ENCODE data around the gene TBC1D3I. TPM values are rescaled to one million over a fixed set of nuclear protein-coding genes. Genes with fewer than 3 reads are reported as not detected.
"Not testable (repeated sequence)": the region's sequence is repeated elsewhere in the genome, so short reads cannot be mapped to it uniquely, and the experiment has no call there.

The TBC1D3I gene
- total RNA-seq, 1 donor from 2014 or later = not detected

GRCh38 chr17:36209575-36209974 is 54.8 kb downstream of the TBC1D3I start:
- DNase-seq (ENCODE audit: low spot score in 2 of 2) = no peak
- no peaks in the 10 kb centered on the region for H3K9me3 ChIP-seq
- no peak for TF ChIP-seq CTCF (IDR thresholded peaks at IDR 0.05)
- H3K4me3 ChIP-seq = no peak overlapping the region
- H3K27me3 ChIP-seq = no peaks in the 10 kb centered on the region
- H3K27ac ChIP-seq = no peak overlapping the region
- H3K4me1 ChIP-seq = no peaks in the 10 kb centered on the region
- intact Hi-C loops (cut with DNase I) = no loop called here
- H3K36me3 ChIP-seq = no peaks in the 10 kb centered on the region

GRCh38 chr17:36207383-36207782 is 57.0 kb downstream of the TBC1D3I start:
- H3K4me1 ChIP-seq; H3K27ac ChIP-seq; intact Hi-C loops (cut with DNase I); H3K36me3 ChIP-seq; DNase-seq (ENCODE audit: low spot score in 2 of 2); H3K27me3 ChIP-seq; H3K9me3 ChIP-seq; H3K4me3 ChIP-seq: not testable (repeated sequence)

GRCh38 chr17:36206486-36206821 is 57.9 kb downstream of the TBC1D3I start:
- H3K4me3 ChIP-seq; intact Hi-C loops (cut with DNase I); H3K36me3 ChIP-seq; H3K27me3 ChIP-seq; H3K4me1 ChIP-seq; DNase-seq (ENCODE audit: low spot score in 2 of 2); H3K9me3 ChIP-seq; H3K27ac ChIP-seq: not testable (repeated sequence)

- intact Hi-C loops (cut with DNase I) = no loop called here
- no peak for DNase-seq (ENCODE audit: low spot score in 2 of 2)
- Histone ChIP-seq H3K9me3 (no peaks in the 10 kb centered on the region), H3K4me1 (no peaks in the 10 kb centered on the region), H3K27ac (no peak overlapping the region), H3K4me3 (no peak overlapping the region), H3K36me3 (no peaks in the 10 kb centered on the region), H3K27me3 (no peaks in the 10 kb centered on the region)
- TF ChIP-seq CTCF (IDR thresholded peaks at IDR 0.05) = no peak
These were observed 58.5 kb downstream of the TBC1D3I start for GRCh38 chr17:36205637-36206485.

GRCh38 chr17:36204724-36205500 is 59.5 kb downstream of the TBC1D3I start:
- intact Hi-C loops (cut with DNase I) = no loop called here
- no peaks in the 10 kb centered on the region for H3K36me3 ChIP-seq
- no peak for DNase-seq (ENCODE audit: low spot score in 2 of 2)
- no peaks in the 10 kb centered on the region for H3K27me3 ChIP-seq
- H3K27ac ChIP-seq = no peak overlapping the region
- no peak for TF ChIP-seq CTCF (IDR thresholded peaks at IDR 0.05)
- no peak overlapping the region for H3K4me3 ChIP-seq
- no peaks in the 10 kb centered on the region for H3K4me1 ChIP-seq
- H3K9me3 ChIP-seq = no peaks in the 10 kb centered on the region

Other genes with a start within 250 kb of the TBC1D3I start
- gene CCL23, start 246.6 kb downstream of the TBC1D3I start, total RNA-seq = 29.7 TPM
- not detected for gene CCL18, start 200.3 kb downstream of the TBC1D3I start, total RNA-seq
- gene CCL3, start 174.4 kb downstream of the TBC1D3I start, total RNA-seq = not detected
- not detected for gene CCL4, start 160.7 kb downstream of the TBC1D3I start, total RNA-seq
- not detected for gene TBC1D3B, start 87.9 kb downstream of the TBC1D3I start, total RNA-seq
- gene CCL3L1, start 67.8 kb downstream of the TBC1D3I start, total RNA-seq = not detected
- not detected for gene CCL4L2, start 53.5 kb downstream of the TBC1D3I start, total RNA-seq
- gene TBC1D3G, start 59.3 kb upstream of the TBC1D3I start, total RNA-seq = not detected
- not detected for gene TBC1D3H, start 123.9 kb upstream of the TBC1D3I start, total RNA-seq
- gene ZNHIT3, start 222.1 kb upstream of the TBC1D3I start, total RNA-seq = 49.4 TPM